ACC112 (cell line): ENCODE results near the gene AP3B2.

Experiments used
- H2AFZ ChIP-seq: fragments of 200-600 bp; sonication (generic); one replicate; pipeline ENCODE4 v1.6.0; 2017; ENCODE audit warnings: antibody characterized with exemption, low read length; ENCODE audit not compliant: unreplicated experiment
- H3K27ac ChIP-seq: fragments of 200-600 bp; sonication (generic); 2 replicates; pipeline ENCODE4 v1.5.1; 2014; ENCODE audit warnings: low read depth, mild to moderate bottlenecking, antibody characterized with exemption, low read length, moderate library complexity
- H3K27me3 ChIP-seq: fragments of 200-600 bp; sonication (generic); 2 replicates; pipeline ENCODE4 v1.6.1; 2014; ENCODE audit warnings: mild to moderate bottlenecking, antibody characterized with exemption, low read length, moderate library complexity, mixed read lengths; ENCODE audit not compliant: insufficient read depth
- H3K36me3 ChIP-seq: fragments of 200-600 bp; sonication (generic); 2 replicates; pipeline ENCODE4 v1.6.1; 2016; ENCODE audit warnings: mild to moderate bottlenecking, antibody characterized with exemption, low read length, moderate library complexity, mixed read lengths; ENCODE audit not compliant: insufficient read depth
- H3K4me1 ChIP-seq: fragments of 200-600 bp; sonication (generic); one replicate; pipeline ENCODE4 v1.6.1; 2016; ENCODE audit warnings: low read length, mixed read lengths; ENCODE audit not compliant: insufficient read depth, unreplicated experiment, control insufficient read depth
- H3K4me3 ChIP-seq: fragments of 200-600 bp; sonication (generic); 2 replicates; pipeline ENCODE4 v1.5.1; 2014; ENCODE audit warnings: mild to moderate bottlenecking, low read depth, low read length
- H3K79me2 ChIP-seq: fragments of 200-600 bp; sonication (generic); one replicate; pipeline ENCODE4 v1.6.0; 2016; ENCODE audit warnings: low read length; ENCODE audit not compliant: control insufficient read depth, unreplicated experiment, insufficient read depth

AP3B2 gene

DNA sequence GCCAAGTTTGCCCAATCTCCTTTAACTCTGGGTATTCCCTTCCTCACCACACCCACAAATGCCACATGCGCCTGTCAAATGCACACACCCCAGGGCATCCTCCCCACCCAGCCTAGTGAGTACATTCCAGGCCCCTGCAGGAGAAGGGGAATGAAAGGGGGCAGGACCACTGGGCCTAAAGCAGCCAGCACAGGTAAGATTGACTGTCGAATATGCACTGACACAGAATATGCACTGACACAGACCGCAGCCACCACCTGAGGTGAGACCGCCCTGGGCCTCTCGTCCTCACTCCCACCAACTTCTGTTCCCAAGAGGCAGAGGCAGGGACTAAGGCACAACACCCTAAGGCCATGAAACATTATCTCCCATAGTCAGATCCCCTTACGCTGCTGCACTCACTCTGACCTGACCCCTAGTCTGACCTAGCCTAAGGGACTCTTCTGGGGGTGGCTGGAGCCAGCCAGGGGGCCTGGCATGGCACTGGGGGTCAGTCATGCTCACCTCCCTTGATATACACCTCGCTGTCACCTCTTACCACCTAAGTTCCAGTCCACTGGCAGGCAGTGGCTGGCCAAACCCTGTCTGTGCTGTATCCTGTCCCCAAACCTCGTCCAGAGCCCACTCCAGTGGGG lies 10.8 kb downstream of the AP3B2 start:
- Histone ChIP-seq H3K4me1 (no peaks in the 10 kb centered on the region), H2AFZ (no peak overlapping the region), H3K27me3 (peaks cover 25% of the 10 kb centered on the region), H3K27ac (no peak overlapping the region), H3K4me3 (no peak overlapping the region), H3K79me2 (no peaks in the 10 kb centered on the region), H3K36me3 (no peaks in the 10 kb centered on the region)

DNA sequence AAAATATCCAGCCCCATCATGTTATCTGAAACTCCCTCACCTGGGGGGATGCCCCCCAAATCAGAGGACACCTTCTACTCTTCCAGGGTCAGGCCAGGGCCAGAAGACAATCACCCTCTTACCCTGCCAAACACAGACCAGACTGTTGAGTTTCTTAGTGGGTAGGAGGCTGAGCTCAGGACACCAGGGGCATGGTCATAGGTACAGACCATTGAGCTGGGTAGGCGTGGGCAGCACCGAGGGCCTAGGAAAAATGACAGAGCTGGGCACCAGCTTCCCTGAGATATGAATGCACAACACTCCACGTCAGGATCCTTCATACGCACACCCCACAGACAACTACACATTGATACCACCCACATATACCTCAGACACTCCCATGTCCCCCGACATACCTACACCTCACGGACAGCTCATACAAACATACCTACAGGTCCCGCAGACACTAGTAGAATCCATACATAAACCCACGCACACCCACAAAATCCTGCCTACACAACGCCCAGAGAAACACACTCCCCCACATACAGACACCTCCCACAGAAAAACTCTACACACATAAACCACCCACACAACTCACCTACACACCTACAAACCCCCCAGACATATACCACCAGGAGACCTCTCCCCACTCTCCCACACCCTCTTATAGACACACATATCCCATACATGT lies 11.8 kb downstream of the AP3B2 start:
- no peak overlapping the region for H3K4me3 ChIP-seq
- H3K27me3 ChIP-seq: peaks cover 23% of the 10 kb centered on the region
- H2AFZ ChIP-seq: no peak overlapping the region
- no peak overlapping the region for H3K27ac ChIP-seq
- H3K79me2 ChIP-seq: no peaks in the 10 kb centered on the region
- no peaks in the 10 kb centered on the region for H3K36me3 ChIP-seq
- H3K4me1 ChIP-seq: no peaks in the 10 kb centered on the region

DNA sequence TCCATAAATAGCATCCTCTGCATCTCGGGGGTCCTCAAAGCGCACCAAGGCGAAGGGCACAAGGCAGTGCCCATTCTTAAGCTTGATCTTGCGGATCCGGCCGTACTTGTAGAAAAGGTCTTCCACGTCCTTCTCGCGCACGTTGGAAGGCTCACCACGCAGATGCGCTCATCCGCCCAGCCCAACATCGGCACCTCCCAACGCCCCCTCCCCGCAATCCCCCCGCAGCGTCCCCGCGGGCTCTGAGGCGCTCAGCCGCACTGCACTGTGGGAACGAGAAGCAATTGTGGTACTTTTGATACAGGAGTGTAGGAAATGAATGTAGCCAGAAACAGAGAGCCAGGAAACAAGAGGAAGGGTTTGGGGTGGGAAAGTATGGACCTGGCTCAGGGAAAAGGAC lies 17.5 kb downstream of the AP3B2 start:
- no peak overlapping the region for H3K27ac ChIP-seq
- H3K27me3 ChIP-seq: peaks cover 8% of the 10 kb centered on the region; the same call in 1 of the 2 replicates
- H2AFZ ChIP-seq: no peak overlapping the region
- no peaks in the 10 kb centered on the region for H3K36me3 ChIP-seq
- H3K79me2 ChIP-seq: no peaks in the 10 kb centered on the region
- no peak overlapping the region for H3K4me3 ChIP-seq
- H3K4me1 ChIP-seq: no peaks in the 10 kb centered on the region

DNA sequence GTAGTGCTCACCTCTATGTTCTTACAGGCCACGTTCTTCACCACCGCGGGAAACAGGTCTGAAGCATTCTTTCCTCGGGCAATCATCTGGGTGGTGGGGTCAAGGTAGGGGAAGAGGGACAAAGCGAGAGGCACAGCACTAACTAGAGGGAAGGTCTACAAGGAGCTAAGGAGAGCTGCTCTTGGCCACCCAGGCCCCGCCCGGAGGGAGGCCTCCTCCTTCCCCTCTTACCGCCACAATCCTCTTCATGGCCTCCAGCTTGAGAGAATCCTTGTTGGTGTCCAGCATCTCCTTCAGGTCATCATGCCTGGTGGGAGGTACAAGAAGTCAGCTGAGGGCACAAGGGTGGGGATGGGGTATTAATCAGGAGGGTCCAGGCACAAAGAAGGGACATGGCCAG lies 20.5 kb downstream of the AP3B2 start:
- no peak overlapping the region for H3K4me3 ChIP-seq
- H2AFZ ChIP-seq: no peak overlapping the region
- no peaks in the 10 kb centered on the region for H3K4me1 ChIP-seq
- no peak overlapping the region for H3K27ac ChIP-seq
- H3K36me3 ChIP-seq: no peaks in the 10 kb centered on the region
- peaks cover 18% of the 10 kb centered on the region for H3K27me3 ChIP-seq
- H3K79me2 ChIP-seq: no peaks in the 10 kb centered on the region

DNA sequence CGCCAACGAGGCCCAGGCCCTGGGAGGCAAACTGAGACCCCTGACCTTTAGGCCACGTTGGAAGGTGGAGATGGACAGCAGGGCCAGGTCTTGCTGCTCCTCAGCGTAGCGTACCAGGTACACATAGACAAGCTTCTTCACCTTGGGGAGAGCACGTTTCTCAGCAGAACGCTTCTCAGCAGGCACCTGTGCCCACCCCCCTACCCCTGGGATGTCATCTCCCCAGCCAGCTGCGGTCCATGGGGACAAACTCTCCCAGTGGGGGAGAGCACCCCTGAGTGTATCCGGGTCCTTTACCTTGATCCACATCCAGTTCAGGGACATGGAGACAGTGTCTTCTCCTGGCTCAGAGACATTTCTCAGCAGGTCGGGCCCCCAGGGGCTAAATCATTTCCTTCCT lies 21.0 kb downstream of the AP3B2 start:
- Histone ChIP-seq H3K36me3 (no peaks in the 10 kb centered on the region), H3K27ac (no peak overlapping the region), H3K4me1 (no peaks in the 10 kb centered on the region), H2AFZ (no peak overlapping the region), H3K79me2 (no peaks in the 10 kb centered on the region), H3K4me3 (no peak overlapping the region), H3K27me3 (peaks cover 22% of the 10 kb centered on the region)

DNA sequence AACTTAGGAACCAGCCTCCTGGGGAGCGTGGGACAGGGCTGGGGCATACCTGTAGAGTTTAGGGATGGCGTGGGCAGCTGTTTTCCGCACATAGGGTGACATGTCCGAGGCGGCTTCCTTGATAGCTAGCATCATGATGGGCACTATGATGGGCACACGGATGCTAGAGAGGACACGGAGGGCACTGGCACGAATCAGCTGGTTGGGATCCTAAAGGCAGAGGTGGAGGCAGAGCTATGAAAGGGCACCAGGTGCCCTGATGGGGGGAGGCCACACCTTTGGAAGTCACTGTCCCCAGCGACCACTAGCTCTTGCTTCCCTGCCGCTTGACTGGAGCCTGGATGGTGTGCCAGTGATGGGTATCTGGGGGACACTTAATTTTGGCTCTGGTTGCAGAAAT lies 28.3 kb downstream of the AP3B2 start:
- Histone ChIP-seq H3K79me2 (no peaks in the 10 kb centered on the region), H3K4me1 (no peaks in the 10 kb centered on the region), H3K27ac (no peak overlapping the region), H3K36me3 (no peaks in the 10 kb centered on the region), H2AFZ (no peak overlapping the region), H3K27me3 (peaks cover 84% of the 10 kb centered on the region), H3K4me3 (no peak overlapping the region)

DNA sequence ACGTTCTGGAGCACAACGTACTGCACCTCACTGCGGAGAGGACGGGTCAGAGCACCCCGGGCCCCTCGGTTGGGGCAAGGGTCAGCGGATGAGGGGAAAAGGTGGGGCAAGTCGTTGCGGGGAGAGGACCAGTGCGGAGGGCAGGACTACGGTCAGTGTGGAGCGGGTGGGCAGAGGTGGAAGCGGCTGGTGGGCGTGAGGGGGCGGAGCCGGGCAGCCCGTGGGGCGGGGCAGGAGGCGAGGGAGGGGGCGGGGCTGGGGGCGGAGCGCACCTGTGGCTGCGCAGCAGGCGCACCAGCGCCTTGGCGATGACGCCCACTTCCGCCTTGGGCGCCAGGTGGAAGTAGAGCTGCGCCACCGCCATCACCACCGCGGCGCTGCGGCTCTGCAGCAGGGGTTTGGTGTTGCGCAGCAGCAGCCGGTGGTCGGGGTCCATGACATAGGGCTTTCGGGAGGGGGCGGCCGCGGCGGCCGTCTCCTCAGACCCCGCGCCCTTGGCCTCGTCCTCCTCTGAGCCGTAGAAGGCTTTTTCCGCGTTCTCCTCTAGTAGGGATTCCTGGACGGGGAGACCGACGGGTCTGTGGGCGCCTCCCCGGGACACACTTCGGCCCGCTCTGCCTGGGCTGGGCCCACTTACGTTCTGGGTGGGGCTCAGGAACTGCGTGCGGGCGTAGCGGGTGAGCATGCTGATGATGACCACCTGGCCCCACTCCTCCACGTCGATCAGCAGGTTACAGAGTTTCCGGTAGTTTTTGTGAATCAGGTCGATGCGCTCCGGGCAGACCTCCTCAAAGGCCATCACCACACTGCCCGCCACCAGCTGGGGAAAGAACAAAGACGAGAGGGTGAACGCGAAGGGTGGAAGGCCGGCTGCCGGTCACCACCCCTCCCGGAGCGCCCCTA lies 29.2 kb downstream of the AP3B2 start:
- Histone ChIP-seq H3K4me1 (no peaks in the 10 kb centered on the region), H3K4me3 (no peak overlapping the region), H3K27ac (no peak overlapping the region), H2AFZ (no peak overlapping the region), H3K79me2 (no peaks in the 10 kb centered on the region), H3K27me3 (peaks cover 84% of the 10 kb centered on the region), H3K36me3 (no peaks in the 10 kb centered on the region)

DNA sequence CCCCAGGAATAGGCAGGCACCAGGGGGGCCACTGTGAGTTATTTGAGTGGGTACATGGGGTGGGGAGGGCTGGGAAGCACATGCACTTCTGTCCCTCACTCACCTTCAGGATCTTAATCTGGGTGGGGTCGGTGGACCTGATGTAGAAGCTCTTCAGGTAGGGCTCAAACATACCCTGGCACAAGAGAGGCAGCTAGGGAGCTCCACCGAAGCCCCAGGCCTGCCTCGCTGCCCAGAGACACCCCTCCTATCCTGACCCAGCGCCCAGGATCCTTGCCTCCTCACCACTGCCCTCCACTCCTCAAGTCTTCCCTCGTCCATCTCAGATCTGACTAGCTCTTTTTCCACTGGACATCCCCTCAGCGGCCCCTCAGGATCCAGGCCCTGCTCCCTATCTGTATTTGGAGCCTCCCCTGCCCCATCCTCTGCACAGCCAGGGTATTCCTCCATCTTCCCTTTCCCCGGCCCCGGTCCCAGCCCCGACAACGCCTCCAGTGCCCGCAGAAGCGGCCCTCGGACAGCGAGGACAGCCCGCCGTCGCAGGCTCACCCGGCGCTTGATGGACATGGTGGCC lies 30.0 kb downstream of the AP3B2 start:
- Histone ChIP-seq H2AFZ (no peak overlapping the region), H3K79me2 (no peaks in the 10 kb centered on the region), H3K27ac (no peak overlapping the region), H3K36me3 (no peaks in the 10 kb centered on the region), H3K4me3 (no peak overlapping the region), H3K27me3 (peaks cover 87% of the 10 kb centered on the region), H3K4me1 (no peaks in the 10 kb centered on the region)

DNA sequence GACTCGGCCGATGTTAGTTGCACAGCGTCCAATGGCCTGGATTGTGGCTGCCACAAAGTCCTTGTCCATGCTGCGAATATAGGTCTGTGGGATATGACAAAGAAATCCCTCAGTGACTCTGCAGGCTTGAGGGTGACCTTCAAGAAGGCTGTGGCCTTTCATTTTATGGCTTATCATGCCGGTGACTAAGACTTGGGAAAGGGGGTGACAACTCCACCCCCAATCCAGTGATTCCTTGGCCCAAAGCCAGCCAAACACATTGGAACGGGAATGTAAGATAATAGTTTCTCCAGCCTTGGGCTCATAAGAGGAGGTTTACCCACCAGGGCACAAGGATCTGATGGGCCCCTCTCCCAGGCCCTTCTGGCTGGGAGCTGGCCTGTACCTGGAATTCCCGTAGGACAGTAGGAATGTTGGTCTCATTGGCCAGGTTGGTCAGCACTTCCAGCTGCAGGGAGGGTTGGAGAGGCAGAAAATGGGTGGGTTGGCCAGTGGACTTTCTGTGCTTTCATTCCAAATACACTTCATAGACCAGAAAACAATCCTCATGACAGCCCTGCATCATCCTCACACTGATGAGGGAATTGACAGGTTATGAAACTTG lies 31.9 kb downstream of the AP3B2 start:
- Histone ChIP-seq H3K27ac (no peak overlapping the region), H3K4me1 (no peaks in the 10 kb centered on the region), H3K4me3 (no peak overlapping the region), H3K79me2 (no peaks in the 10 kb centered on the region), H2AFZ (no peak overlapping the region), H3K27me3 (peaks cover 74% of the 10 kb centered on the region), H3K36me3 (no peaks in the 10 kb centered on the region)

DNA sequence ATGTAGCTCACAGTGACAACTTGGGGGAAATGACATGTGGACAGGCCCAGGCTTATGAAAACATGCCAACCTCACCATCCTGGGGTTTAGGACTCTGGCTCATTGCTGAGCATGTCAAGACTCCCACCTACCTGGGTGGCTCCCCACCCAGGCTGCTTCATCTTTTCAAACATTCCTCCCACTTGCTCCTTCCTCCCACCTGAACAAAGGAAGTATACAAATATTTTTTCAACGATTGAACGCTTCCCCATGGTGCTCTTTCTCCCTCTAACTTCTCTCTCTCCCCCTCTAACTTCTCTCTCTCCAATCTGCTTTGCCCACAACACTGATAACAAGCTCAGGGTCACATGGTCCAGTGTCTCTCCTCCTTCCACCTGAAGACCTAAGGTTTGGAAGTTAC lies 34.8 kb downstream of the AP3B2 start:
- no peaks in the 10 kb centered on the region for H3K36me3 ChIP-seq
- no peaks in the 10 kb centered on the region for H3K79me2 ChIP-seq
- no peaks in the 10 kb centered on the region for H3K4me1 ChIP-seq
- peaks cover 55% of the 10 kb centered on the region for H3K27me3 ChIP-seq
- no peak overlapping the region for H3K27ac ChIP-seq
- H2AFZ ChIP-seq: no peak overlapping the region
- no peak overlapping the region for H3K4me3 ChIP-seq
